ENCODE measurements around the gene PALLD.

The PALLD gene

DNA sequence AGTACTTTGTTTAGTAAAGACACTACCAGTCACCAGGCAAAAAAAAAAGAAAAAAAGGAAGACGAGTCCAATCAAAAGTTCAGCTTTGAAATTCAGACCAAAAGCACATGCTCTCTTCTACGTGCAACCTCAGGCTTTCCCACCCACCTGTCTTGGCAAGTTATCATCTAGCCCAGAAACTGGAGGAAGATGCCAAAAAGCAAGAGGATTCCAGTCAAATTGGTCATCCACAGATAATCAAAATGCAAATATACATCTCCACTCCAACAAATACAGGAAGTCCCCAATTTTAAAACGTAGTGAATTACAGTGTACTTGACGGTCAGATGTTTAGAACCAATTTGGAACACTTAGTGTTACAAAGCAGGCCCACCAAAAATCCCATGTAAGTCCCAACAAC, 96.5 kb downstream of the PALLD start:
- DNase-seq (ENCODE audit: low spot score), result no peak

DNA sequence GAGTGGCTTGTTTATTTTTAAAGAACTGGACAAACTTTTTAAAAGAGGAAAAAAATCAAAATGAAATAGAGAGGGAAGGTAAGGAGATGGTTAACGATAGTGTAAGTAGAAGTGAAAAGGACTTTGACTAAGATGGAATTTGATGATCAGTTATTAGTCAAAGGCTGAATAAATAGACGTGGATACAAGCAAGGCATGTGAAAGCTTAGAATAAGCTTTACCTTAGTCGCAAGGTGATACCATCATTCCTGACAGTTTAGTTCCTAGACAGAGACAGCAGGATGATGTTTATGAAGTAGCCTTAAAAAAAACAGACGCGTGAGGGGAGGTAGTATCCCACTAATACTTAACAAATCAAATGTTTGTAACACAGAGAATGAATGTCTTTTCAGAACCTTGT, 97.3 kb downstream of the PALLD start:
- no peak for DNase-seq (ENCODE audit: low spot score)

DNA sequence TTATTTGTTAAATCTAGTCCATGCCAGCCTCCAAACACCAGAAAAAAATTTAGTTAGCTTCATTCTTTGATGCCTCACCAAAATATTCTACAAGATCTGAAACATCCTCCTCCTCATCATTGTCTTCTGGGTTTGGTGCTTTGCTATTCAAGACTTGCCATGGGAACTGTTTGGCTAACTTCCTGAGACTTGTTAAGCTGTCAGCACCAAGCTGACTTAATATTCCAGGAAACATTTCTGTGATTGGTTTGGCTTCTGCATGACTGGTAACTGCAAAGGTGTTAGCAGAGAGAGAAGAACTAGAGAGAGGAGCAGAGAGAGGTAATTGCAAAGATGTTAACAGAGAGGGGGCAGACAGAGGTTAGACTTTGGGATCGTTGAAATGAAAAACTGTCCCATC, 101.3 kb downstream of the PALLD start:
- DNase-seq (ENCODE audit: low spot score), result no peak

DNA sequence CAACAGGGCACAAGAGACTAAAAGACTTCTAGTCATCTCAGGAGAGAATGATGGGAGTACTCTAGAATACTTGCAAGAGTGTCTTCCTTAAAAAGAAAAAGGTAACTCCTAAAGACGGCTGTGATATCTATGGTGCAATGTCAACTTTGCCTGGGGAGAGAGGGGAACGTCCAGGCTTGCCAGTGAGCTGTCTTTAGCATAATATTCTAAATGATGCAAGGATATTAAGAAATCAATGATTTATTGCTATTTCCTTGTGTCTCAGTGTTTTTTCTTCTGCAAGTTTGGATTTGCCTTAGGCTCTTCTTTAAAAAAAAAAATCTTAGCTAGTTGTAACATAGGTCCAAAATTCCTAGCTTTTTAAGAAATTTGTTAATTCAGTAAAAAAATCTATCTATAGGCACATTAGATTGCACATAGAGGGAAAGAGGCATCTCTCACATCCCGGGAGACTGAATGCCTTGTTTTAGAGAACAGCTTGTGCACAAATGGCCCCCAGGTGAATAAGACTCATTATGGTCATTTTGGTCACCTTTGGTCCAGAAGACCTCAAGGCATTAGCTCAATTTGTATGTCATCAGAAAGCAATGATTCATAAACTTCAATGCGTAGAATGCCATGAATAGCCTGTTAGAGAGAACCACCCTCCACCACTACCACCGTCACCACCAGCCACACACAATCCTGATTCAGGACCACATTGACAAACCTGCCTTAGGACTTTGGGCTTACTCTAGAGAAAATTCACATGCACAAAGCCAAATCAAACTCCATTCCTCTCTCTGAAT, 104.1 kb downstream of the PALLD start:
- no peak for DNase-seq (ENCODE audit: low spot score)

DNA sequence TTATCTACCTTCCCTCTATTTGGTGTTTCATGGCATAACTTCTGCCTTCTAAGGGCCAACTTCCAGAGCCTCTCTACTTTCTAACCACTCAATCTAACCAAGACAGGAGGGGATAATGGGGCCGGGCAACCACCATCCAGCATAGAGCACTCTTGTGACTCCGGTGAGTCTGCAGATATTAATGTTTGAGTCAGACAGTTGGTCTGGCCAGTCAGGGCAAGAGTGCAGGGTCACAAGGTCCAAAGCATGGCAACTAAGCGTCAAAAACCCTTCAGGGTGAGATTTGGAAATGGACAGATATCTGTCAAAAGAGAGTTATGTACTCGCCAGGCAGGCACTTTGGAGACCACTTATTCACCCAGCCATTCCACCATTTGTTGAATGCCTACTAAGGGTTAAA, 105.0 kb downstream of the PALLD start:
- no peak for DNase-seq (ENCODE audit: low spot score)

DNA sequence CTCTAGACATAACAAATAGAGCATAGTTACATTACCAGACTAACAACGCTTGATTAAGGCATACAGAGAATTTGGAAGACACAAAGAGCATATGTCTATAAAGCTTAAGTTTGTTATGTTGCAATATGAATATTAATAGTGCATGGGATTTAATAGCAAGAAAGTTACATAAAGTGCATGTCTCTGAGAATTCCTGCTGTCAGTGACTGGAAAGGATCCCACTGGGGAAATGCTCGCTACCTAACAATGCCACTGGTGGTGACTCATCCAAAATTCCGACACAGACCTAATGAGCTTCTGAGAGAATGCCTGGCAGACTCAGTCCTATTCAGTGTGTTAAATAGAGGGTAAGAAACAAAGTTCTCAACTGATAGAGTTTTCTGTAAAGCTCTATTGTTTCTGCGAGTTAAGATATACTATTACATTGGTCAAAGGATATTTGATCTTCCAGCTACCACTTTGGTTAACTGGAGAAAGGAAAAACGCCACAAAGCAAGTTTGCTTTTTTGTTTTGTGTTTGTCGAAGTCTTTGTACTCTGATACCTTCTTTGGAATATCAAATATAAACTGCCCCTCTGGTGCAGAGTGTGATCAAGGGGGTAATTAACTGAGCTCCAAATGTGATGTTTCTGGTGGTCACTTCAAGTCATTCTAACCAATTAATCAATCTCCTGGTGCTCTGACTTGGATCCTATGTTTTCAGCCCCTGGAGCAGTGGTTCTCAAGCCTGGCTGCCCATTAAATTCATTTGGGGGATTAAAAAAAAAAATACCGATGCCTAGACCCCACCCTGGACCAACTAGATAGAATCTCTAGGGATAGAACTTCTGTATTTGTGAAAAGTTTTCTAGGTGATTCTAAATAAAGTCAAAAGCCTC, 107.9 kb downstream of the PALLD start:
- peak; percentile 22 for DNase-seq (ENCODE audit: low spot score)

DNA sequence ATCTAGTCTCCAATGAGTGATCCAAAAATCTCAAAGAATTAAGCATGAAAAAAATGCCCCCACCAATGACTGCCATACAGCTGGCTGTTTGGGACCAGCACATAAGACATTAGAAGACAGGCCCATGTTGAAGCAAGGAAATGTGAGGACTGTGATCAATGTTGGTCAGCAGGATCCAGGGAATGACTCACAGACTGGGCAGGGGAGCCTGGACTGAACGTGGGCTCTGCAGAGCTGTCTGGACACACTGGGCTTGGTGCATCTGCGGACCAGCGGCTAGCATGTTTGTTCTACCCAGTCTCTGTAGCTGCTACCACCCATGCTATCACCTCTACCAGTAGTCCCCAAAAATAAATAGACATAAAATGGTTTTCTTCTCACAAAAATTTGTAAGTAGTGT, 108.6 kb downstream of the PALLD start:
- DNase-seq (ENCODE audit: low spot score), result no peak

DNA sequence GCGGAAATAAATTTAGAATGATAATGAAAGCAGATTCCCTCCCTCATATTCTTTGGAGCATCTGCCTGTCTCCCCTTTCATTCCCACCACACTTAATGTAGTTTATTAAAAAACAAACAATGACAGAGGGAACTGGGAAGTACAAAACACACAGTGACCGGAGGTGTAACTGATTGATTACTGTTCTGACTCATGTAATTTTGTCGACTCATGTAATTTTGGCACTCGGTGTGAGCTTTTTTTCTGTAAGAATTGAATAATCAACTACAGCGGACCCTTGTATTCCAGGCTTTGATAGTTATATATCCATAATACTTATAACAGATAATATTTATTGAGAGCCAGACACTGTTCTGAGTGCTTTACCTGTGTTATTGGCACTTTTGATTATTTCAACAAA, 110.4 kb downstream of the PALLD start:
- DNase-seq (ENCODE audit: low spot score), result no peak

DNA sequence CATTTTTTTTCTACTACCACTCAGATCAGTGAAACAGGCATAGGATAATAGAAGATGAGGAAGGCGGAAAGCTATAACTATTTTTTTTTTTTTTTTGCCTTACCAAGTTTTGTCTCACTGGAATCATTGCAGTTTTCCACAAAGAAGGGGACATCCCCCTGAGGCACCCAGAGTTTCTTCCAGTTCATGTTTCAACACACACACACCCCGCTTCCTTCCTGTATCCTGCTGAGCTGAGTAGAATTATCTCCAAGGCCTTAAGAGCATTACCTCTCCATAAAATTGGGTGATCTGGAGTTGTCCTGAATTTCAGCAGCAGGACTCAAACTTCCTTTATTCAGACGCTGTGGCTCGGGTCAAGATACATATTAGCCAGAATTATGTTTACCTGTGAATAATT, 111.9 kb downstream of the PALLD start:
- DNase-seq (ENCODE audit: low spot score), result no peak

DNA sequence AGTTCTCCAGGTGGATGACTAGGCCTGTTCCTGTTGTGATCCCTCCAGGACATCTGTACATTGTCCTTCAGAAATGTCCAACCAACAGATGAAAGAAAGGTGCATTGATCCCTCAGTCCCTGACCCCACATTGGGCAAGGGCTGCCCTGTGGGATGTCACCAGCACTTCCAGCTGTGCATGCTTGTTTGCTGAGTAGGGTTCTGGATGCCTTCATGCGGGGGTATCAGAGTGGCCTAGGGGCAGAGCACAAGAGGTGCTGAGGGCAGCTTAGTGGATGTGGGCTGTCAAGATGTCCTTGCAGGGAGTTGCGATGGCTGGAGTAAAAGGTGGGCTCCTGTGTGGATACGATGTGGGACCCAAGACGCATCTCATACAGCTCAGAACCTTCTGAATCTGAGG, 112.5 kb downstream of the PALLD start:
- no peak for DNase-seq (ENCODE audit: low spot score)

DNA sequence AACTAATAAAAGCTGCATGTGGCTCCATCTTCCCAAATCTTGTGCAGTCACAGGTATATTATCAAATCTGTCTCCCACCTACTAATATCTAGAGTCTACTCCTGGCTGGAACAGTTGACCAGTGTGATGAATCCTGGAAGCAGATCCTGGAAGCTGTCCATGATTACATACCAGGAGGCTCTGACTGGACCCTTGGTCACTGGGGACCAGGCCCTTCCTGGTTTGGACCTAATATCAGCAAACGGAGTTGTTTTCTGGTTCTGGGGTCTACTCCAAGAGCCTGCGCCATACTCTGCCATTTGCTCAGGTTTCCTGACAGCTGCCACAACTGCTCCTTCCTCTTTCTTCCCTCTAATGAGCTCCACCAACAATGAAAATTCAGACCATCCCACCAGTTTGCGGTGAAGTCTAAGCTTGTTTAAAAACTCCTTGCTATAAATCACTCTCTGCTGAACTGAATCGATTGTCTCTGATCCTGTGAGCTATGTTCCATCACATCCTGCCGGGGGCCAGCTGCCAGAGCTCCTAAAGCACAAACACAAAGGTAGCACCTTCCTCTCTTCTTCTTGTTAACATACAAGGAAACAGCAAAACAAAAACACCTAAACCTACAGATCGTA, 114.2 kb downstream of the PALLD start:
- no peak for DNase-seq (ENCODE audit: low spot score)

DNA sequence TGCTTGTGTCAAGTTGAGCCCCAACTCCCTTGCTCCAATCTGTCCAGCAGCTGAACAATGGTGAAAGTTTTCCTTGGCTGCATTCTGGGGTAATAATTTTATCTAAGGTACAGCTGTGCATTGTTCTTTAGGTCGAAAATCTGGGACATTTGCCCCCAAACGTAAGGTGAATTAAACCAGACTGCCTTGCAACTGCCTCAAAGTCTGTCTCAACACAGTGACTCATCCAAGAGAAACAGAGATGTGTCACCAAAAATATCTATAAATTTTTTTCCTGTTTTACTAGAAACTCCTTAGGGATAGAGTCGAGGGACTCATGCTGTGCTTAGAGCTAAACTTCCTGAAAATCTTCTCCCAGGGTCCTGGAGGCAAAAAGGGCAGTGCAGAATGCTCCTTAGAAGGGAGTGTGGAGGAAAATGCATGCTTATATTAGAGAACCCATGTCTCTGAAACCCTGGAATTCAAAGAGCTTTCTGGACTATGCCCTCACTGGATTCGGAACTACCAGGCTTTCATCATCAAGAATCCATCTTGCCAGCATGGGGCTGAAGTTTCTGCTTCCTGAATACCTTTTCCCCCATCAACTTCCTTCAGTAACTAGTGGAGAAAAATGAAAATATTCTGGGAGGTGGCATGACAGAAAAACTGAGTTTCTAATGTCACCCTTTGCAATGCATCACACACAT, 115.7 kb downstream of the PALLD start:
- DNase-seq (ENCODE audit: low spot score), result no peak

DNA sequence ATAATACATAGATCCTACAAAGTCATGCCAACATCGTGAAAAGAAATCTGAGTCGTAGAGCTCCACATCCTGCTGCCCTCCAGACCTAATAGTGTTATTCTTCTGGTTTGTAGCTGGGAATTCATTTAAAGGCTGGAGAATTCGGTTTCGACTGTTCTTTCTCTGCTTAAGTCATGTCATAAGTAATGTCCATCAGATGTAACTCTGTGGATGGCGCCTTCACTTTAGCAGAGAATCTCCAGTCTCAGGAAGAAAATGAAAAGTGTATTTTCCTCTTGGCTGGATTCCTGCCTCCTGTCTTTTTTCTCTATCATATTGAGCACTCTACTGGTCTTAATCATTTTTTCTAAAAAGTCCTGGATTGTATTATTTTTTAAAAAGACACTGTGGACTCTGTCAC, 117.0 kb downstream of the PALLD start:
- DNase-seq (ENCODE audit: low spot score), result no peak

DNA sequence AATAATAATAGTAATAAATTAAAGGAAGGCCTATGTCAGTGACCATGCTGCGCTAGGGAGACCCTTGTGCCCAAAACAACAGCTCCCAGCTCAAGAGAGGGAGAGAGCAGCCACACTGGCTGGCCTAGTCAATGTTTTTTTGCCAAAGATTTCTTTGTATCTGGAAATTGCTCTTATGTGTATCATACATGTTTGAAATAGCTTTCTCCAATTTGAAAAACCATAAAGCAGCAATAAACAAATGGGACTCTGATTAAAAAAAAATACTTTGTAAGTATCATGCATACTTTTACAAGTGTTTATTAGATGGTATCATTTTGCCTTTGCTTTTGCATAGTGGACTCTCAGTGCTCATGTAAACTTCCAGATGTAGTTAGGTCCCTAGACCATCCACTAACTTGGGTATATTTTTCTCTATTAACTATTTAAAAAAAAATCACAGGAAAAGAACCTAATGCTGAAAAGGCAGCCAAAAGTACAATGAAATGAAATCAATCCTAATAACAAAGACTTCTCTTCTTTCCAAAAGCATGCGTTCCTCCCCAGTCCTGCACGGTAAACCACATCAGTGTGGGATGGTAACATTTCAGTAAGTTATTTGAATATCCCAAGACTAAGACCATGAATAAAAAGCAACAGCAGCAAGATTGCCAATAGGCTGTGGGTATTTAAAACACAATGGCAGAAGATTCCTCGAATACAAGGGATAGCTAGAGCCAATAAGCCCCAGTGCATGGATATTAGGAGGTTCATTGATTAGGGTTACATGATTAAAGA, 117.6 kb downstream of the PALLD start:
- no peak for DNase-seq (ENCODE audit: low spot score)

DNA sequence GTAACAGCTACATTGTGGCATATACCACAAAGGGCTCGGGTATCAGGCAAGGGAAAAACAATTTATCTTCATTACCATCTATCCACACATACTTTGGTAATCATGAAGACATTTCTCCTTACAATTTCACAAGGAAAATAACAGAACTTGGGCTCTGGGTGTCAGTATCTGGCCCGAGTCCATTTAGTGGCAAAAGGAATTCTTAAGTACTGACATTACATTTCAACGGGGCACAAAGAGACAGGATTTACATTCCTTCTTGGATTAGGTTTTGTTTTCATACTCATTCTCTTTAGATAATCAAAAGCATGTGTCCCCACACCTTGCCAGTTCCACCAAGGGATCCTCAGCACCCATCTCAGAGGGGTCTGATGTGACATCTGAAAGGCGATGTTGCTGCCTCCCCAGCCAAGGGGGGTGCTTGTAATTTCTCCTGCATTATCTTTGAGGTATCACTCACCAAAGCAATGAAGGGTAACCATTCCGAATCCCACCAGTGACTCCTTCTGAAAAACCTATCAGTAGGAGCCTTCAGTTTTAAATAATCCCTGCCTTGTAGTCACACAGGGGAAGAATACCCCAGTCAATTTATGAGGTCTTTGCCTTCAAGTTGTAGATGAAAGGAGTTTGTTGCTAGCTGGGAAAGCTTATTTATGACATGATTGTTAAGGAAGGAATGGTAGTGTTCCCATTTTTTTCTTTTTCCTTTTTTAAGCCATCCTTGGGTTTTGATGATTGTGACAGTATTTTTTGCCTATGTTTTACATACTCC, 118.6 kb downstream of the PALLD start:
- no peak for DNase-seq (ENCODE audit: low spot score)

DNA sequence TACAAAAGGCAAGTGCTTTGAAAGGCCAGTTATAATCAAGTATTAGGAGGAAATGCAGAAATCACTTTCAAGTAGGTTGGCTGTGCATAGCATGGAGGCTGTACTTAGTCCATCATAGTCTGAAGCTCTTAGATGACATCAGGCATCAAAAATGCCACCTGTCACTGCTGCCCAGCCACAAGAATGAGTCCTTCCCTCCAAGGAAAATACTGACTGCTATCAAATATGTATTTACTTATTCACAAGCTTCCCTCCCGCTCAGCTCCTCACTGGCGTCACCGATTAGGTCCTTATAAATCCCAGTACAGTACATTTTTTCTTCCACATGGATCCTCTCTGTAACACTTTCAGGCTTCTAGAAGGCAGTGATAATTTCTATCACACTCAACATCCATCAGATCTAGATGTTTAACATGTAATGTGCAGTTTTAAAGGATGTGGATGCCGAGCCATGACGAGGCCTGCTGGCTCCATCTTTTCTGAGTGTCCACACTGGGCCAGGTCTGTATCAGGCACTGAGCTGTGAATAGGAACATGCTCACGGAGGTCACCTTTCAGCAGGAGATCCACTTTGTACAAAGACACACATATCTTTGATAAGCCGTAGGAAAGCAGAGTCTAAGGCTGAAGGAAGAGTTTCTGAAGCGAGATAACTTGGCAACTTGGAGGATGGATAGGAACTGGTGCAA, 121.9 kb downstream of the PALLD start:
- no peak for DNase-seq (ENCODE audit: low spot score)

DNA sequence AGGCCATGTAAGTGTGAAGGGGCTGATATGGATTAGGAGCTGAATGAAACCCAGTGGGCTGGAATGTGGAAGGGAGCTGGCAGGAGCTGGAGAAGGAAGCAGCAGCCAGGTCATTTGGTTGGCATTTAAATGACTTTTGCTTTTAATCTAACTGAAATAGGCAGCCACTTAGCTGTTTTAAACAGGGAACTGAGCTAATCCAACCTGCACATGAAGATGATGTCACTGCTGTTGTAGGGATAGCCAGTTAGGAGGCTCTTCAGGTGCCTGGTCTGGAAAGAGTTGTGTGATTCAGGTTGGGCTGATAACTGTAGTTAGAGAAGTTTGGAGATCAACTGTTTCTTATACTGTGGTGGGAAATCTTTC, 122.4 kb downstream of the PALLD start:
- DNase-seq (ENCODE audit: low spot score), result no peak

DNA sequence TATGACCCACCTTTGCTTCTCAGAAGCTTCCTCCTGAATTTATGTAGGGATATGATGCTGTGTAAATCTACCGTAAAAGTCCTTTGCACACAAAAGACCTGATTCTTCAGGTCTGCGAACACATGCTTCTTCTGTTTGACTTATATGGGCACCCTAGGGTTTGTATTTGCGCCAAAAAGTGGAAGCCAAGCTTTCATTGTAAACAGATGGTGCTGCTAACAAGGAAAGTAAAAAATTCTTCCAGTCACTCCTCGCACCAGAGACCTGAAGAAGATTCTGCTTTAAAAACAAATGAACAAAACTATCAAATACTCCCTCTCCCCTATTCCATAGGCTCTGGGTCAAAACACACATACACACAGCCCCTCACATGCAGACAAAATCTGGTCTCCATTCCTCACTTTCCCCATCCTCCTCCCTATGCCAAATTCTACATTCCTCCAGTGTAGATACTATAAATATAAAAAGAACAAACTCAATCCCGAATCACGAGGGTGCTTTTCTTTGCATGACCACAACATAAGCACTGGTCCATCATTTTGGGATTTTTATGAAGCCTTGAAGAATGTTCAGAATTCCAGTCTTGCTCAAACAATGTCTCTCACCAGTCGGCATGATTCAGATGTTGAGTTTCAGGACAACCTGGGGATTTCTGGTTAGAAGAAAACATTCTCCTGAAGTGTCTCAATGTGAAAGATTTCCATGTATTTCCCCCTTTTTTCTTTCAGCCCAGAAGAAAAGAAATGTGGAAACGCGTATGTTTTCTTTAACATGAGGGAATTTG, 125.1 kb downstream of the PALLD start:
- no peak for DNase-seq (ENCODE audit: low spot score)

DNA sequence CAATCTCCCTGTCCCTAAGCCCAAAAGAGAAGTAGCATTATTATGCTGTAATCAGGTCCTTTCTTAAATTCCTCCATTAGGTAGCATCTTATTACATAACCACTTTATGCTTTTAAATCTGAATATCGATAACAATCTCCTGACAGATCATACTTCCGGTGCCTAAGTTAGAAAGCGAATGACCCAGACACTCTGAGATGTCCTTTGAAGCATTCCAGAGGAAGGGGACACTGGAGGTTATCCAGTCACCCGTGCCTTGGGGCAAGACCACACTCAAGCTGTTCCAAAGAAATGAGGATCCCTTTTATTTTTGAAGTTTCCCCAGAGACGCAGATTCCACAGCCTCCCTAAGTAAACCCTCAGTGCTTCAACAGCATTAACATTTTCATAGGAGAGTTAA, 125.7 kb downstream of the PALLD start:
- no peak for DNase-seq (ENCODE audit: low spot score)
